Stimulated activated memory B cell treated with anti-CD40 and anti-IgM and Interleukin-4, amounts not matched to agents 10 μg/mL and 1 μg/mL and 100 μg/mL, for 72 hours (primary cell): ENCODE data around the gene PDZD2.

Experiments
- ATAC-seq: fragments of 150-1000 bp; cut with Tn5 transposase; 2 replicates; pipeline ENCODE4 v1.10.0; 2021
- H3K27ac Mint-ChIP-seq: one replicate; pipeline ENCODE4 v1.8.0; 2022; ENCODE audit warnings: mild to moderate bottlenecking, mixed read lengths
- H3K27me3 Mint-ChIP-seq: one replicate; pipeline ENCODE4 v1.8.0; 2022; ENCODE audit warnings: mixed read lengths
- H3K36me3 Mint-ChIP-seq: one replicate; pipeline ENCODE4 v1.8.0; 2022; ENCODE audit warnings: mixed read lengths
- H3K4me1 Mint-ChIP-seq: one replicate; pipeline ENCODE4 v1.8.0; 2022; ENCODE audit warnings: mixed read lengths
- H3K4me3 Mint-ChIP-seq: one replicate; pipeline ENCODE4 v1.8.0; 2022; ENCODE audit warnings: mild to moderate bottlenecking, moderate library complexity, mixed read lengths
- H3K9me3 Mint-ChIP-seq: one replicate; pipeline ENCODE4 v1.8.0; 2022; ENCODE audit warnings: mixed read lengths

PDZD2 gene

DNA sequence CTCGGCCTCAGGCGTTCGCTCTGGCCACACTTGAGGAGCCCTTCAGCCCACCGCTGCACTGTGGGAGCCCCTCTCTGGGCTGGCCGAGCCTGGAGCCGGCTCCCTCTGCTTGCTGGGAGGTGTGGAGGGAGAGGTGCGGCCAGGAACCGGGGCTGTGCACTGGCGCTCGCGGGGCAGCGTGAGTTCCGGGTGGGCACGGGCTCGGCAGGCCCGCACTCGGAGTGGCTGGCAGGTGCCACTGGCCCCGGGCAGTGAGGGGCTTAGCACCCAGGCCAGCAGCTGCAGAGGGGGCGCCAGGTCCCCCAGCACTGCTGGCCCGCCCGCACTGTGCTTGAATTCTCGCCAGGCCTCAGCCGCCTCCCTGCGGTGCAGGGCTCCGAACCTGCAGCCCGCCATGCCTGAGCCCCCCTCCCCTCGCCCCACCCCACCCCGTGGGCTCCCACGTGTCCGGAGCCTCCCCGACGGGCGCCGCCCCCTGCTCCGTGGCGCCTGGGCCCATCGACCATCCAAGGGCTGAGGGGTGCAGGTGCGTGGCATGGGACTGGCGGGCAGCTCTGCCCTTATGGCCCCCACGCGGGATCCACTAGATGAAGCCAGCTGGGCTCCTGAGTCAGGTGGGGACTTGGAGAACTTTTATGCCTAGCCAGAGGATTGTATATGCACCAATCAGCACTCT is 138.2 kb downstream of the PDZD2 start:
- Mint-ChIP-seq H3K27me3 (no peaks in the 10 kb centered on the region), H3K4me1 (peaks cover 7% of the 10 kb centered on the region), H3K9me3 (no peaks in the 10 kb centered on the region), H3K27ac (no peak overlapping the region), H3K4me3 (no peak overlapping the region), H3K36me3 (no peaks in the 10 kb centered on the region)
- ATAC-seq = peak; percentile 35

DNA sequence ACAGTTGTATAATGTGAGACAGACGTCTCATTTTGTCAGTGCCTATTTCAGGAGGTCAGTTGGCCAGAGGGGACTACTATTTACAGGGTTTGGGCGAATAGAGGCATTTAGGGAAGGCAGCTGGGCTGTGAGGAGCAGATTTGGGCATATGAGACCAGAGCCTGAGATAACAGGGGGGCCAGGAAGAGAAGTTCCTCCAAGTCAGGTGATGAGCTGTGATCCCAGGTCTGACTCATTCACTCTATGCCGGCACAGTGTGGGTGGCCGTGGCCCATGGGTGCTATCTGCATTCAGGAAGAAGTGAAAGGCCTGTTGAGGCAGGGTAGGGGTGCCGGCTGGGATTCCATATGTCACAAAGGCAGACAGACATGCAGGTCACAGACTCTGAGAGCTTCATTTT is 142.8 kb downstream of the PDZD2 start:
- H3K4me1 Mint-ChIP-seq = peaks cover 7% of the 10 kb centered on the region
- H3K36me3 Mint-ChIP-seq = no peaks in the 10 kb centered on the region
- H3K27ac Mint-ChIP-seq = no peak overlapping the region
- H3K4me3 Mint-ChIP-seq = no peak overlapping the region
- ATAC-seq = no peak
- H3K27me3 Mint-ChIP-seq = no peaks in the 10 kb centered on the region
- H3K9me3 Mint-ChIP-seq = no peaks in the 10 kb centered on the region

DNA sequence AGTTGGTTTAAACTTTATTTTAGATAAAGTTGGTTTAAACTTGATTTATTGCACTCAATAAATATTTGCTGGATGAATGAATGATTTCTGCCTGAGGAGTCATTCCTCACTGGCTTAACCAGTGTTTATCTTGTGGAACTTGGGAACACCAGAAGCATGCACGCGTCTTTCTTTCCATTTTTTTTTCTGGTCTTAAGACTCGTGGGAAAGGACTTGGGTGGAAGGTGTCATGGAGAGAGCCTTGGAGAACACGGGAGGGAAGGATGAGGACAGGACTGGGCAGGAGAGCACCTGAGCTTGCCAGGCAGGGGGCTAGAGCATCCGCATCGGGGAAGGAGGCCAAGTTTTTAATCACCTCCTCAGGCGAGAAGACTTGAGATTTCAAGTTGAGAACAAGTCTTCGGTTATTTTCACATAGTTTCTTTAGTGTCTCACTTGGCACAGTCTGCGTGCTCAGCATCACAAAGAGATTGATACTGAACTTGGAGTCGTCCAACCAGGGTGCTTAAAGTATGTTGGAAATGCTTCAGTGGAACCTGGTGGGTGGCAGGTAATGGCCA is 144.2 kb downstream of the PDZD2 start:
- no peak for ATAC-seq
- Mint-ChIP-seq H3K27ac (no peak overlapping the region), H3K27me3 (no peaks in the 10 kb centered on the region), H3K4me3 (no peak overlapping the region), H3K9me3 (no peaks in the 10 kb centered on the region), H3K4me1 (peaks cover 7% of the 10 kb centered on the region), H3K36me3 (no peaks in the 10 kb centered on the region)

DNA sequence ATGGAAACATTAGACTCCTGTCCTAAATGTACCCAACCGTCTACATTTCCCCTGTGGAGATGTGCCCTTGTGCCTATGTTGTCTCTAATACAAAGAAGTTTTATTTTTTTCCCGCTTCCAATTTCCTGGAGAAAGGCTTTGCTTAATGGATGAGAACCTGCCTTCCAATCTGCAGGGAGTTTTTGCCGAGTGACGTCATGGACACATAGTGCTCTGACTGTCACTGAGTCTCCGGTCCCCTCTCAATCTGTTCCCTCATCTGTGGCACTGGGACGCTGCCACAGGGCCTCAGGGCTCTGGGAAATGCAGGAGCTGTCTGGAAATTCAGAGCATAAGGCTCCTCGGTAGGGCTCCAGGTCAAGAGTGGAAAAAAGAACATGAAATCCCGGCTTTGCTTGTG is 144.8 kb downstream of the PDZD2 start:
- H3K4me1 Mint-ChIP-seq = peaks cover 7% of the 10 kb centered on the region
- no peak overlapping the region for H3K27ac Mint-ChIP-seq
- H3K9me3 Mint-ChIP-seq = no peaks in the 10 kb centered on the region
- no peaks in the 10 kb centered on the region for H3K27me3 Mint-ChIP-seq
- no peaks in the 10 kb centered on the region for H3K36me3 Mint-ChIP-seq
- no peak for ATAC-seq
- H3K4me3 Mint-ChIP-seq = no peak overlapping the region

DNA sequence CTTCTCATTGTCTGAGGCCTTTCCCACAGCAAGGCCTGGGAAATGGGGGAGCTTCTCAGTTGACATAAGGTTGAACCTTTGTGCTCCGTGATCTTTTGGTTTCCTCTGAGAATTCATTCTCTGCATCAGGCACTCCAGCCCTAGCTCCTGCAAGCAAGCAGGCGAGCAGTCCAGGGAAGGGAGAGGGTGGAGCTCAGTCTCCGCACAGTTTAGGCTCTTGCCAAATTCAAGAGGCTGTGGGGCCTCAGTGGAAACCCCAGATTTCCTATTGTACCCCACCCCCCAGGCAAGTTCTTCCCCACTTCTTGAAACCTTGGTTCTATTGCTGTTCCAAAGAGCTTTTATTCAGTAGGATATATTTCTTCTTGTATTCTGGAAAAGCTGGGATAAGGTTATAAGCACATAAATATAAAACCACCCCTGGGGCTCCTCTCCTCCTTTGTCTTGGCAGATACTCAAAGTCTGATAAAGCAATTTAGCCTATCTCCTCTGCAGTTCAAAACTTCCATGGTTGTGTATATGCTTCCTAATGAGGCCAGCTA is 147.2 kb downstream of the PDZD2 start:
- Mint-ChIP-seq H3K27me3 (no peaks in the 10 kb centered on the region), H3K4me3 (no peak overlapping the region), H3K36me3 (no peaks in the 10 kb centered on the region), H3K27ac (no peak overlapping the region), H3K9me3 (no peaks in the 10 kb centered on the region), H3K4me1 (peaks cover 7% of the 10 kb centered on the region)
- ATAC-seq = no peak

DNA sequence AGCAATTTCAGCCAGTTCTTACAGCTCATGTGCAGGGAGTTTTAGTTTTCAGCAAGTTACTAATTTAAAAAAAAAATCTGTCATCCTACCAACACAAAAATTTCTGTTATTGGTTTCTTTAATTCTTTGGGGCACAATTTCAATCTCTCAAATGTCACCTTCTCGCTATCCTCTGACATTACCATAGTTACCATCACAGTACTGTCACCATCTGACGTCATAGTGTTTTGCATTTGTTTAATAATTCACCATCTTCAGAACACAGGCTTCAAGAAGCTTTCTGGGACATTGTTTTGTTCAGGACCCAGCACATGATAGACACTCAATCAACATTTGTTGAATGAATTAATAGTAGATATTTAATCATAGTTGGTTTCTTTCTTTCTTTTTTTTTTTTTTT is 155.1 kb downstream of the PDZD2 start:
- Mint-ChIP-seq H3K36me3 (no peaks in the 10 kb centered on the region), H3K27me3 (no peaks in the 10 kb centered on the region), H3K4me1 (no peaks in the 10 kb centered on the region), H3K27ac (no peak overlapping the region), H3K4me3 (no peak overlapping the region), H3K9me3 (no peaks in the 10 kb centered on the region)
- no peak for ATAC-seq

DNA sequence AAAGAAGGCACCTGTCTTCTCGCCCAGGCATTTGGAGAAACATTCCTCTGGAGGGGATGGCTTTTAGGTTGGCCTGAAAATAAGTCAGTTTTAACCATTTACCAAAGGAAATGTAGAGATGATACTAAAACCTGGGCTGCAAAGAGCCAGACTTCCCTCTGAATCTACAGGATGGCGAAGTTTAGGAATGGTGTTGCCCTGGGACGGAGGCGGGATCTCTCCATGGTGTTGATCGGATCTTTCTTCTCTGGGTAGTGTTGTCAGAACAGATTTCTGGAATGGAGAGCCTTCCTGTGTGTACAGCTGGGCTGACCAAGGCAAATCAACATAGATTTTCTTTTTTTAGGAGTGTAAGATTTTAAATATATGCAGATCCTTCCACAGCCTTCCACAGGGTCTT is 159.2 kb downstream of the PDZD2 start:
- no peaks in the 10 kb centered on the region for H3K36me3 Mint-ChIP-seq

DNA sequence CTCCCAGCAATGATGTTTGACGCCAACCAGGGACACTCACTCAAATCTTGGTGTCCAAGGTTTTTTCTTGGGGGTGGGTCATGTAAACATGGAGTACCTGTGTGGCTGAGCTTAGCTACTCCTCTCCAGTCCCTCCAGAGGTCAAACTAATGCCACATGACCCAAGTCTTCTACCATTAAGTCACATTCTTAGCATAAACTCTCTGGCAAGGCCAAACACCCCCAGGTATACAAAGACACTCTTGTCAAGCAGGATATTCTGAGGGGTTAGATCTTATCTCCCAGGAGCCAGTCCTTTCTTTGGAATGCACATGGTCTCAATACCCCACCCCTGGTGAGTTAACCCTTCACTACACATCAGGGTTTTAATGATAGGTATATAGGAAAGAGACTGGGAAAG is 161.4 kb downstream of the PDZD2 start:
- no peaks in the 10 kb centered on the region for H3K4me1 Mint-ChIP-seq
- peaks cover 38% of the 10 kb centered on the region for H3K27me3 Mint-ChIP-seq
- H3K27ac Mint-ChIP-seq = no peak overlapping the region
- no peak overlapping the region for H3K4me3 Mint-ChIP-seq
- ATAC-seq = no peak
- H3K36me3 Mint-ChIP-seq = no peaks in the 10 kb centered on the region
- H3K9me3 Mint-ChIP-seq = peaks cover 3% of the 10 kb centered on the region

More for the DNA sequence above, 159.2 kb downstream of the PDZD2 start:
- peaks cover 3% of the 10 kb centered on the region for H3K9me3 Mint-ChIP-seq
- no peaks in the 10 kb centered on the region for H3K4me1 Mint-ChIP-seq
- no peak for ATAC-seq
- H3K27me3 Mint-ChIP-seq = peaks cover 38% of the 10 kb centered on the region
- no peak overlapping the region for H3K4me3 Mint-ChIP-seq
- H3K27ac Mint-ChIP-seq = no peak overlapping the region

DNA sequence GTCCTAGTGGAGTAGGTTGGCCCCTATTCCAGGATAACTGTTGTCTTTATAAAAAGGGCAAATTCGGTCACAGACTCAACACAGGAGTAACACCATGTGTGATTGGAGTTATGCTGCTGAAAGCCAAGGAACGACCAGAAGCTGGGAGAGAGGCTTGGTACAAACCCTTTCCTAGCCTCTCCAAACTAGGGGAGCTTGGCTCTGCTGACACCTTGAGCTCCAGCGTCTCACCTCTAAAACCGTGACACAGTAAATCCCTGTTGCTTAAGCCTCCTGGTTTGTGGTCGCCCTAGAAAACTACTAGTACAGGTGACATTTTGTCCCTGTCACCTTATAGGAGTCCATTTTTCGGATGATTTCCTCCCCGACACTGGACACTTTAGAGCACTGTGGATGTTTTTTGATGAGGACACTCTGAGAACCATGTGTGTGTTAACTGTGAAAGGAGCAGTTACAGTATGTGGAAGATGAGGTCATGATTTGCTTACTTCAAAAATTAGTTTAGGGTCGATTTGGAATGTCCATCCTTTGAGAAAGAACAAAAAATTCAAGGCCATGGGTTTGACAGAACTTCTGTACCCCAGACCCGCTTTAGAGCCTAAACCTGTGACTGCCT is 167.0 kb downstream of the PDZD2 start:
- ATAC-seq = no peak
- H3K4me3 Mint-ChIP-seq = no peak overlapping the region
- peaks cover 31% of the 10 kb centered on the region for H3K27me3 Mint-ChIP-seq
- no peaks in the 10 kb centered on the region for H3K4me1 Mint-ChIP-seq
- no peak overlapping the region for H3K27ac Mint-ChIP-seq
- no peaks in the 10 kb centered on the region for H3K36me3 Mint-ChIP-seq
- H3K9me3 Mint-ChIP-seq = peaks cover 3% of the 10 kb centered on the region

DNA sequence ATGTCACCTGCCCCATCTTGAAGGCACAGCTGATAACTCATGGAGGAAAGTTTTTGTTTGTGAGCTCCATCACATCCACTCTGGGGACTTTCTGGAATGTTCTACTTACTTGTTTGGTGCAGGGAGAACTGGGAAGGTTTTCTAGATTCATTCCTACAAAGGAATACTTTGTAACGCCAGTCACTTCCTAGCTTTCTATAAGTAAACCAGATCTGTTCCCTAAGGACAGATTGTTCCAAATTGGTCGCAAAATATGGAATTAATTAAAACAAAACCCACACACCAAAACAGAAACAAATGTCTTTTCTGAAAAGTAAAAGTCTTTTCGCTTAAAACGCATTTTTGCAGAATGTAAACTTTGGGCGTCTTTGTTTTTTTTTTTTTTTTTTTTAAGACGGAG is 167.6 kb downstream of the PDZD2 start:
- H3K27me3 Mint-ChIP-seq = peaks cover 25% of the 10 kb centered on the region
- no peaks in the 10 kb centered on the region for H3K36me3 Mint-ChIP-seq
- ATAC-seq = no peak
- peaks cover 3% of the 10 kb centered on the region for H3K9me3 Mint-ChIP-seq
- no peak overlapping the region for H3K27ac Mint-ChIP-seq
- H3K4me3 Mint-ChIP-seq = no peak overlapping the region
- H3K4me1 Mint-ChIP-seq = no peaks in the 10 kb centered on the region

DNA sequence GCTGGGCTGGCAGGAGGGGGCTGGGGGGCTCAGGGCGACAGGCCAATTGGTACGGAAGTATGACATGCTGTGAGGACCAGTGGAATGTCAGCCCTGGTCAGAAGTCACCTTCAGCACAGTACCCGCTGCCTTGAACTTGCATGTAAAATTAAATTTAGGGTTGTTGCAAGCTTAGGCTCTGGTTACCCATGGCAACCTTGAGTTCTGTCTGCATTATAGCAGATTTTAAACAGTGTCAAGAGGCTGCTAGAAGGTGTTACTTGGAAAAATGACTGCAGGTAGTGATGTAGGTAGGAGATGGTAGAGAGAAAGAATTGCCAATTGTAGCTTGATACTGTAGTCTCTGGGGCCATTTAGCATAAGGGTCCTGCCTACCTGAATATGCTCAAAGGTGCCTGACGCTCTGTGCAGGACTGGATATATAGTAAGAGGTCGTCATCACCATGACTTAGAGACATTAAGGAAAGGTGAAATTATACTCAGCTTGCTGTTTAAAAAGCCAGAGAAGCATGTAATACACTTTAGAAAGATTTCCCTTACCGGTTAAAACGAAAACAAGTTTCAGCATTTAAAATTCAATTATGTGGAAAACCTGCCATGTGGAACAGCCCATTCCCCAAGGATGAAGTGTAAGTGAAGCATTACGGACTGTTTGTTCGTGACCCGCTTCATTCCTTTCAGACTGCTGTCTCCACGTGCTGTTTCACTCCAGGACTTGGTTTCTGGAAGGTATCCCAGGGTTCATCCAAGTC is 169.0 kb downstream of the PDZD2 start:
- H3K4me1 Mint-ChIP-seq = no peaks in the 10 kb centered on the region
- H3K9me3 Mint-ChIP-seq = no peaks in the 10 kb centered on the region
- H3K36me3 Mint-ChIP-seq = no peaks in the 10 kb centered on the region
- no peak for ATAC-seq
- no peak overlapping the region for H3K4me3 Mint-ChIP-seq
- H3K27ac Mint-ChIP-seq = no peak overlapping the region
- H3K27me3 Mint-ChIP-seq = peaks cover 12% of the 10 kb centered on the region

DNA sequence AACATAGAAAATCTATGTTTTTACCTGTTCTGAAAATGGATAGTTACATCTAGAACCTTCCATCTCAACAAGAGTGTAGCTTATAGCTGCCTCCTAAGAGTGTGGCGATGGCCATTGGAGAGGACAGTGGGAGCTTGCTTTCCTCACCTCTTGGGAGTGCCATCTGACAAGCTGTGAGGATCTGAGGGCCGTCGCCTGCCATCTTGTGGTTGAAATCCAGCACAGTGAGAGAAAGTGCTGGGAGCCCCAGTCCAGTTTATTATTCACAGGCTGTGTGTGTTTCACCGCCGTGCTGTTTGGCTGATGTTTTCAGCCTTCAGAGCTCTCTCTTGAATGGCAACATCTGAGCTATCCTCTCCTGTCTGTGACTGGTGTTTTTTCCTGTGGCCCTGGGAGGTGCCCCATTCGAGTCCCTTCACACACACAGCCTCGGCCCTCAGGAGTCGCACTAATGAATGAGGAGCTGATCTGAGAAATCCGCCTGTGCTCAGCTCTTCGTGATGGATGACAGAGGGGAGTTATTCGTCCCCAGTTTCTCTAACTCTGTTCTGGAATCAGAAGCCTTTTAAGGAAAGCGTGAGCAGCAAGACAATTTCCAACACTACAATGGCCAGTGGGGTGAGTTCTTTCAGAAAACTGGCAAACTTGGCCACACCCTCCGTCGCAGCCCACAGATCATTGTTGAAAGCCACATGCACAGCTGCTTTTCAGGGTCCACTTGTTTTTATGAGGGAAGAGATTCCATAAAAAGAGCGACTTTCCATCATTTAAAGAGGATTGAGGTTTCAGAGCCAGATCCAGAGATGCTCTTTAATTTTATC is 170.3 kb downstream of the PDZD2 start:
- Mint-ChIP-seq H3K9me3 (no peaks in the 10 kb centered on the region), H3K27me3 (peaks cover 12% of the 10 kb centered on the region), H3K27ac (no peak overlapping the region), H3K36me3 (no peaks in the 10 kb centered on the region), H3K4me3 (no peak overlapping the region), H3K4me1 (no peaks in the 10 kb centered on the region)
- peak; percentile 50 for ATAC-seq

DNA sequence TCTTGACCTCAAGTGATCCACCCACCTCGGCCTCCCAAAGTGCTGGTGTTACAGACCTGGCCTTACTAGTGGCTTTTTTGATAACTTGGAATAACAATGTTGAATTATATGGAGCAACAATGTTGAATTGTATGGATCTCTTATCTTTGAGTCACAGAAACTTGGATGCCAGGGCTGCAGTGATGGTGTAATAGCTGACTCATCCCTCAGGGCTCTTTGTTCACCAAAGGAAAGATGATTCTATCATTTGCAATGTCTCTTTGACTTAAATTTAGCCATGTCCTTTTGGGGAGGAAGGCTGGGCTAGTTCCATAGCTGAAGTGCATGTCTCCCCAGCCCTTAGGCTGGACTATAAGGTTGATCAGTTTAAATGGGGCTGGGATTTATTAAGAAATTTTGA is 172.3 kb downstream of the PDZD2 start:
- ATAC-seq = no peak
- Mint-ChIP-seq H3K9me3 (no peaks in the 10 kb centered on the region), H3K36me3 (no peaks in the 10 kb centered on the region), H3K4me1 (no peaks in the 10 kb centered on the region), H3K27me3 (peaks cover 12% of the 10 kb centered on the region), H3K27ac (no peak overlapping the region), H3K4me3 (no peak overlapping the region)

DNA sequence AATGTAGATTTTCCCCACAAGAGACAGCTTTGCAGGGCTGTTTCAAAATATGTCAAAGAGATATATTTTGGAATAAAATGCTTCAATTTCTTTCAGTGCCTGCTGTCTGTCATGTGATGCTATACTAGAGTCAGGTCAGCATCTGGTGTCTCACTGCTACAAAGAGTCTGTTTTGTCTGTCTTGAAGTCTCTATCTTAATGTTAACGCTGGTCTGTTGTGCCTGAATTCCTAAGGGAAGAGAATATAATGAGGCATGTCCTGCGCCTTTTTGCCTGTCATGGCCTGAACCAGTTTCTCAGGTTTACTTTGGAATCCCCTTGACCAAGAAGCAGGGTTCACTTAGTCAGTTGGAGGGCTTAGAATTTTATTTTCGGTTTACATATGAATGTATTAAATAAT is 176.4 kb downstream of the PDZD2 start:
- Mint-ChIP-seq H3K4me1 (no peaks in the 10 kb centered on the region), H3K9me3 (no peaks in the 10 kb centered on the region), H3K27ac (no peak overlapping the region), H3K4me3 (no peak overlapping the region), H3K36me3 (no peaks in the 10 kb centered on the region), H3K27me3 (peaks cover 1% of the 10 kb centered on the region)
- ATAC-seq = no peak
